WTC11 (cell line): Measurements from ENCODE around the gene CADM2.

Experiments
- FOXJ3 ChIP-seq: sonication (generic); formaldehyde crosslinking; IDR thresholded peaks from 2 replicates; pipeline ENCODE4 v1.9.0; 2021; ENCODE audit warnings: missing genetic modification reagents, mild to moderate bottlenecking, borderline replicate concordance
- FOXK1 ChIP-seq: sonication (generic); formaldehyde crosslinking; IDR thresholded peaks from 2 replicates; pipeline ENCODE4 v1.8.0; 2022; ENCODE audit warnings: mild to moderate bottlenecking, moderate library complexity, missing genetic modification reagents
- JUN ChIP-seq: sonication (generic); formaldehyde crosslinking; IDR thresholded peaks from 2 replicates; pipeline ENCODE4 v1.8.0; 2023; ENCODE audit warnings: mild to moderate bottlenecking, missing genetic modification reagents
- MYBL2 ChIP-seq: sonication (generic); formaldehyde crosslinking; IDR thresholded peaks from 2 replicates; pipeline ENCODE4 v1.8.1; 2023; ENCODE audit warnings: mild to moderate bottlenecking, moderate library complexity, missing genetic modification reagents
- NFE2L1 ChIP-seq: sonication (generic); formaldehyde crosslinking; IDR thresholded peaks from 2 replicates; pipeline ENCODE4 v1.8.1; 2023; ENCODE audit warnings: missing genetic modification reagents
- NR1H2 ChIP-seq: sonication (generic); formaldehyde crosslinking; IDR thresholded peaks from 2 replicates; pipeline ENCODE4 v1.9.0; 2021; ENCODE audit warnings: mild to moderate bottlenecking, moderate library complexity, missing genetic modification reagents
- NR3C1 ChIP-seq: sonication (generic); formaldehyde crosslinking; conservative IDR thresholded peaks from 2 replicates; pipeline ENCODE4 v1.8.1; 2023; ENCODE audit warnings: low read depth, mild to moderate bottlenecking, missing genetic modification reagents
- SP1 ChIP-seq: sonication (generic); formaldehyde crosslinking; conservative IDR thresholded peaks from 2 replicates; pipeline ENCODE4 v1.8.1; 2022; ENCODE audit warnings: missing genetic modification reagents
- TF ChIP-seq, protein P1 (sequence below): fragments of 200-600 bp; IDR thresholded peaks from 2 replicates; pipeline ENCODE4 v1.8.0; 2022; ENCODE audit warnings: antibody characterized with exemption
- TF ChIP-seq, protein P2 (sequence below): sonication (generic); formaldehyde crosslinking; IDR thresholded peaks from 2 replicates; pipeline ENCODE4 v1.8.0; 2022; ENCODE audit warnings: mild to moderate bottlenecking, missing genetic modification reagents
- TF ChIP-seq, protein P3 (sequence below): sonication (generic); formaldehyde crosslinking; IDR thresholded peaks from 2 replicates; pipeline ENCODE4 v1.8.1; 2022; ENCODE audit warnings: low read depth, missing genetic modification reagents, borderline replicate concordance

DNA sequence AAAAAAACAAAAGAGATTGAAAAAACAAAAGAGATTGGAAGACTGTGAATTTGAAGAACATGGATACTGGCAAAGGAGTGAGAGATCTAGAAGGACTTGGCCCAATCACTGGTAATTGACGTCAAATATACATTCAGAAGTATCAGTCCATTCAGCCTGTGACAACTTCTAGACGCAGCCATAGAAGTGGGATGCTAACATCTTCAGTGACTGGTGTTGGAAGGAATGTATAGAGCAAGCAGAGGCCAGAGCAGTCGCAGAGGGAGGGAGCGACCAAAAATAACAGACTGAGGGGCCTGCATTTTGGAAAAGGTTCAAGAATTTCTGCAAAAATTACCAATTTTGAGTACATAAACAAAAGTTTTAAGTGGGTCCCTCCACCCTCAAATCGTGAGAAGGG is 473.3 kb downstream of the CADM2 start:
- TF ChIP-seq, protein P1, sequence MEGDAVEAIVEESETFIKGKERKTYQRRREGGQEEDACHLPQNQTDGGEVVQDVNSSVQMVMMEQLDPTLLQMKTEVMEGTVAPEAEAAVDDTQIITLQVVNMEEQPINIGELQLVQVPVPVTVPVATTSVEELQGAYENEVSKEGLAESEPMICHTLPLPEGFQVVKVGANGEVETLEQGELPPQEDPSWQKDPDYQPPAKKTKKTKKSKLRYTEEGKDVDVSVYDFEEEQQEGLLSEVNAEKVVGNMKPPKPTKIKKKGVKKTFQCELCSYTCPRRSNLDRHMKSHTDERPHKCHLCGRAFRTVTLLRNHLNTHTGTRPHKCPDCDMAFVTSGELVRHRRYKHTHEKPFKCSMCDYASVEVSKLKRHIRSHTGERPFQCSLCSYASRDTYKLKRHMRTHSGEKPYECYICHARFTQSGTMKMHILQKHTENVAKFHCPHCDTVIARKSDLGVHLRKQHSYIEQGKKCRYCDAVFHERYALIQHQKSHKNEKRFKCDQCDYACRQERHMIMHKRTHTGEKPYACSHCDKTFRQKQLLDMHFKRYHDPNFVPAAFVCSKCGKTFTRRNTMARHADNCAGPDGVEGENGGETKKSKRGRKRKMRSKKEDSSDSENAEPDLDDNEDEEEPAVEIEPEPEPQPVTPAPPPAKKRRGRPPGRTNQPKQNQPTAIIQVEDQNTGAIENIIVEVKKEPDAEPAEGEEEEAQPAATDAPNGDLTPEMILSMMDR: no peak
- TF ChIP-seq NFE2L1 (CRISPR knock-in tag) (no peak), FOXK1 (no peak), FOXJ3 (CRISPR knock-in tag) (no peak), JUN (no peak), MYBL2 (no peak), SP1 (CRISPR knock-in tag) (no peak), NR1H2 (CRISPR knock-in tag) (no peak), NR3C1 (CRISPR knock-in tag) (no peak)
- TF ChIP-seq, protein P2, sequence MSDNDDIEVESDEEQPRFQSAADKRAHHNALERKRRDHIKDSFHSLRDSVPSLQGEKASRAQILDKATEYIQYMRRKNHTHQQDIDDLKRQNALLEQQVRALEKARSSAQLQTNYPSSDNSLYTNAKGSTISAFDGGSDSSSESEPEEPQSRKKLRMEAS (CRISPR knock-in tag): no peak
- TF ChIP-seq, protein P3, sequence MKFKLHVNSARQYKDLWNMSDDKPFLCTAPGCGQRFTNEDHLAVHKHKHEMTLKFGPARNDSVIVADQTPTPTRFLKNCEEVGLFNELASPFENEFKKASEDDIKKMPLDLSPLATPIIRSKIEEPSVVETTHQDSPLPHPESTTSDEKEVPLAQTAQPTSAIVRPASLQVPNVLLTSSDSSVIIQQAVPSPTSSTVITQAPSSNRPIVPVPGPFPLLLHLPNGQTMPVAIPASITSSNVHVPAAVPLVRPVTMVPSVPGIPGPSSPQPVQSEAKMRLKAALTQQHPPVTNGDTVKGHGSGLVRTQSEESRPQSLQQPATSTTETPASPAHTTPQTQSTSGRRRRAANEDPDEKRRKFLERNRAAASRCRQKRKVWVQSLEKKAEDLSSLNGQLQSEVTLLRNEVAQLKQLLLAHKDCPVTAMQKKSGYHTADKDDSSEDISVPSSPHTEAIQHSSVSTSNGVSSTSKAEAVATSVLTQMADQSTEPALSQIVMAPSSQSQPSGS (CRISPR knock-in tag): no peak
